SK-N-MC (cell line): ENCODE results near the gene OSGIN1.

Experiments
- EZH2 ChIP-seq: fragments of 200-600 bp; sonication (generic); IDR thresholded peaks from one replicate; pipeline ENCODE4 v1.6.1; 2017; ENCODE audit warnings: antibody characterized with exemption
- POLR2AphosphoS5 ChIP-seq: IDR thresholded peaks from 2 replicates; pipeline ENCODE4 v1.6.1; 2012; ENCODE audit warnings: mild to moderate bottlenecking, low read depth, low read length, borderline replicate concordance

GRCh38 chr16:83995754-83996153, 42.7 kb downstream of the OSGIN1 start:
- TF ChIP-seq POLR2AphosphoS5 (no peak), EZH2 (no peak)
